Trophoblast cell (in vitro differentiated cells and primary cell): ENCODE data around the gene IGF1R.

Experiments used
- DNase-seq, 2 donors: peaks; one replicate each; pipeline ENCODE4 v3.0.0-alpha.2; 2016
- H2AFZ ChIP-seq: 2 replicates; pipeline ENCODE4 v1.6.1; 2013; ENCODE audit warnings: low read length, moderate library complexity, mild to moderate bottlenecking; ENCODE audit not compliant: insufficient read depth, poor library complexity
- H2AK5ac ChIP-seq: 2 replicates; pipeline ENCODE4 v1.6.1; 2013; ENCODE audit warnings: mild to moderate bottlenecking, low read length
- H2BK120ac ChIP-seq: 2 replicates; pipeline ENCODE4 v1.6.1; 2013; ENCODE audit warnings: low read length, mild to moderate bottlenecking, moderate library complexity; ENCODE audit not compliant: insufficient read depth, poor library complexity
- H2BK12ac ChIP-seq: 2 replicates; pipeline ENCODE4 v1.6.1; 2013; ENCODE audit warnings: mild to moderate bottlenecking, low read length, moderate library complexity
- H2BK5ac ChIP-seq: 2 replicates; pipeline ENCODE4 v1.6.1; 2013; ENCODE audit warnings: low read length, low read depth, moderate library complexity, mild to moderate bottlenecking; ENCODE audit not compliant: poor library complexity
- H3K14ac ChIP-seq: 2 replicates; pipeline ENCODE4 v1.6.1; 2013; ENCODE audit warnings: mild to moderate bottlenecking, low read length
- H3K18ac ChIP-seq: 2 replicates; pipeline ENCODE4 v1.6.1; 2013; ENCODE audit warnings: mild to moderate bottlenecking, low read length
- H3K23ac ChIP-seq: 2 replicates; pipeline ENCODE4 v1.6.1; 2013; ENCODE audit warnings: low read length
- H3K27ac ChIP-seq: 2 replicates; pipeline ENCODE4 v1.5.1; 2013; ENCODE audit warnings: low read depth, mild to moderate bottlenecking, inconsistent platforms, low read length, moderate library complexity
- H3K27me3 ChIP-seq: 2 replicates; pipeline ENCODE4 v1.6.1; 2013; ENCODE audit warnings: inconsistent platforms, mild to moderate bottlenecking, low read length, moderate library complexity; ENCODE audit not compliant: insufficient read depth
- H3K36me3 ChIP-seq, 2 experiments: 1 replicate in 1 of 2; 2 replicates in 1 of 2; pipeline ENCODE4 v1.6.1; 2013; ENCODE audit warnings: low read length in 2 of 2, mild to moderate bottlenecking in 2 of 2, moderate library complexity in 1 of 2; ENCODE audit not compliant: insufficient read depth in 2 of 2, control insufficient read depth in 1 of 2
- H3K4ac ChIP-seq: 2 replicates; pipeline ENCODE4 v1.6.1; 2013; ENCODE audit warnings: low read depth, mild to moderate bottlenecking, low read length, moderate library complexity
- H3K4me1 ChIP-seq, 2 experiments: 1 replicate in 1 of 2; 2 replicates in 1 of 2; pipeline ENCODE4 v1.6.1; 2013; ENCODE audit warnings: low read length in 2 of 2, mild to moderate bottlenecking in 2 of 2, moderate library complexity in 1 of 2; ENCODE audit not compliant: insufficient read depth in 2 of 2, control insufficient read depth in 1 of 2
- H3K4me2 ChIP-seq: 2 replicates; pipeline ENCODE4 v1.6.1; 2013; ENCODE audit warnings: inconsistent platforms, mild to moderate bottlenecking, low read length, moderate library complexity
- H3K4me3 ChIP-seq: 2 replicates; pipeline ENCODE4 v1.5.1; 2013; ENCODE audit warnings: mild to moderate bottlenecking, low read depth, low read length, inconsistent platforms
- H3K79me1 ChIP-seq: one replicate; pipeline ENCODE4 v1.6.1; 2013; ENCODE audit warnings: low read length
- H3K79me2 ChIP-seq: 2 replicates; pipeline ENCODE4 v1.6.1; 2013; ENCODE audit warnings: low read length, mild to moderate bottlenecking; ENCODE audit not compliant: control insufficient read depth, insufficient read depth, poor library complexity
- H3K9ac ChIP-seq: 2 replicates; pipeline ENCODE4 v1.6.1; 2013; ENCODE audit warnings: mild to moderate bottlenecking, low read length
- H3K9me3 ChIP-seq: 2 replicates; pipeline ENCODE4 v1.6.1; 2013; ENCODE audit warnings: low read depth, mild to moderate bottlenecking, control low read depth, inconsistent platforms, low read length; ENCODE audit not compliant: insufficient read depth
- H4K12ac ChIP-seq: 2 replicates; pipeline ENCODE4 v1.6.1; 2013; ENCODE audit warnings: low read depth, mild to moderate bottlenecking, low read length, moderate library complexity
- H4K8ac ChIP-seq: 2 replicates; pipeline ENCODE4 v1.6.1; 2013; ENCODE audit warnings: low read depth, mild to moderate bottlenecking, low read length, moderate library complexity
- H4K91ac ChIP-seq: one replicate; pipeline ENCODE4 v1.6.1; 2013; ENCODE audit warnings: low read depth, mild to moderate bottlenecking, low read length, moderate library complexity
- WGBS: extraction: QIAGEN DNeasy Blood & Tissue Kit; methylation state at CpG from one replicate; pipeline ENCODE4 v1.1.7; 2013; ENCODE audit warnings: missing lambda C conversion rate; ENCODE audit not compliant: insufficient read length, insufficient coverage; ENCODE audit errors: extremely low coverage; 5-methylcytosine and 5-hydroxymethylcytosine counted together

The IGF1R gene

DNA sequence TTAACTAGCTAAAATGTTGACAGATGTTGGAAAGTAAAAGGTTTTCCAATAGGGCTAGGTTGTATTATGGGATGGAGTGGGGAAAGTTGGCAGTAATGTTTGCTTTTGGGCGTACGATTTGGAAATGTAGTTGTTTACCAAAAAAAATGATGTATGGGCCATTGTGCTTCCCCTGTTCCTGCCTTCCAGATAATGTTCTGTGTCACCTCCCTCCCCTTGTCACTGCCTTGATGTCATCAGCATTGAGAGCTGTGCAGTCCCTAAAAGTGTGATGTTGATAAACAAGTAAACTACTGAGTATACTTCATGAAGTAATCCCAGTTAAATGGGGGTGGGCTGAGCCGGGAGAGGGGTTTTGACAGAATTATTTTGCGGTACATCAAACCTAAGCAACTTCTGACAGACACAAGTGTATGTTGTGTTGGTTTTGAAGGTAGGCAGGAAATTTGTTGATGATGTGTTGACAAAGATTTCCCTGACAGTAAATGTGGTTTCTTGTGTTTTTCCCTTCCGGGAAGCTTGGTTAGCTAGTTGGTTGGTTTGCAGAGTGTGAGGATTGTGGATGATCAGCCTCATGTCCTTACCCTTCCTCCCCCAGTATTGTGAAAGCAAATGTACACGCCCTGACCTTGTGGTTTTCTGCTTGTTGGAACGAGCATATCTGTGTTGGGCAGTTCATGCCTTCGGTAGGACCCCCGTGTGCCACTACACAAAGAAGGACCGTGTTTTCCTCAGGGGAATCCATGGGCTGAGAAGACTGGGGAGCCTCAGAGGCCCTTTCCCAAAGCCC is 271.9 kb downstream of the IGF1R start:
- Histone ChIP-seq H2AFZ (no peak overlapping the region), H4K8ac (no peak overlapping the region), H3K4ac (no peak overlapping the region), H3K9ac (no peak overlapping the region), H2BK5ac (no peak overlapping the region), H3K79me1 (peaks cover 6% of the 10 kb centered on the region), H2BK120ac (no peak overlapping the region), H3K4me2 (no peak overlapping the region), H3K14ac (no peak overlapping the region), H3K27ac (no peak overlapping the region), H3K4me1 (peaks cover 4% of the 10 kb centered on the region in 2 experiments), H3K18ac (no peak overlapping the region), H2AK5ac (no peak overlapping the region), H3K4me3 (no peak overlapping the region), H2BK12ac (no peak overlapping the region), H4K12ac (no peak overlapping the region), H3K23ac (no peak overlapping the region), H4K91ac (no peak overlapping the region), H3K27me3 (no peaks in the 10 kb centered on the region), H3K79me2 (no peaks in the 10 kb centered on the region), H3K36me3 (peaks cover 61 to 74% of the 10 kb centered on the region in 2 experiments), H3K9me3 (no peaks in the 10 kb centered on the region)
- WGBS, result 100% methylated on average over 2 of the region's 10 CpGs
- DNase-seq, result no peak

DNA sequence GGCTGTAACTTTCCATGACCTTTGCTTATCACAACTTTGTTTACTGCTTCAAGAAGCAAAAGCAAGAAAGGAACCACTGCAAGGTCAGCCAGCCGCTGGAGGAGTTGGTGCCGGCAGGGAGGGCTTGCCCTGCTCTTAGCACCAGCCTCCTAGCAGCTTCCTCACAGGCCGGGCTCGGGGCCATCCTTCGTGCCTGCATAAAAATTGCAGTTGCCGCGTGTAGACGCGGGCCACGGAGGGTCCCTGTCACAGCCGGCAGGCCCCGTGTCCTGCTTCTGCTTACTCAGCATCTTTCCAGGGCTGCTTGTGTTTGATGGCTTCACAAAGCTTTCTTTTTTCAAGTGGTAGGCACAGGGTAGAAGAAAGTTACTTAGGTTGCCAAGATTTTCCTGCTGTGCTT is 274.8 kb downstream of the IGF1R start:
- H4K12ac ChIP-seq, result no peak overlapping the region
- H2BK5ac ChIP-seq, result no peak overlapping the region
- no peak overlapping the region for H3K14ac ChIP-seq
- no peaks in the 10 kb centered on the region for H3K9me3 ChIP-seq
- no peak overlapping the region for H2BK120ac ChIP-seq
- H3K9ac ChIP-seq, result no peak overlapping the region
- no peak overlapping the region for H3K27ac ChIP-seq
- no peak overlapping the region for H2BK12ac ChIP-seq
- no peak overlapping the region for H3K18ac ChIP-seq
- H2AFZ ChIP-seq, result no peak overlapping the region
- no CpG with 5 or more reads among the region's 12 CpGs for WGBS
- H3K4ac ChIP-seq, result no peak overlapping the region
- no peaks in the 10 kb centered on the region for H3K79me1 ChIP-seq
- peaks cover 3 to 6% of the 10 kb centered on the region in 2 experiments for H3K4me1 ChIP-seq
- H3K27me3 ChIP-seq, result no peaks in the 10 kb centered on the region
- H3K36me3 ChIP-seq, result peaks cover 47 to 66% of the 10 kb centered on the region in 2 experiments
- no peak overlapping the region for H2AK5ac ChIP-seq
- H3K23ac ChIP-seq, result no peak overlapping the region
- no peaks in the 10 kb centered on the region for H3K79me2 ChIP-seq
- DNase-seq, result no peak
- no peak overlapping the region for H3K4me3 ChIP-seq
- H4K91ac ChIP-seq, result no peak overlapping the region
- H4K8ac ChIP-seq, result no peak overlapping the region
- H3K4me2 ChIP-seq, result no peak overlapping the region

DNA sequence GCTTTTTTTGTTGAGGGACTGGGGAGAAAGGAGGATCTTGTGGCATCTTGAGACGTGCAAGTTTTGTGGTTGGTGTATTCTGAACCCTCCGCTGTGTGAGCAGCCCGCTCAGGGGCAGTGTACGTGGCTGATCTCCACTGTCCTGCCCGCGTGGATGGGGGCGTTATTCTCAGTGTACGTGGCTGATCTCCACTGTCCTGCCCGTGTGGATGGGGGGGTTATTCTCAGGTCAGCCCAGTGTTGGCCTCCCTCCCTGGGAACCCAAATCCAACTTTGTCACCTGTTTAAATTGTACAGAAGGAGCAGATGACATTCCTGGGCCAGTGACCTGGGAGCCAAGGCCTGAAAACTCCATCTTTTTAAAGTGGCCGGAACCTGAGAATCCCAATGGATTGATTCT is 275.2 kb downstream of the IGF1R start:
- no CpG with 5 or more reads among the region's 10 CpGs for whole genome bisulfite sequencing
- peaks cover 3 to 6% of the 10 kb centered on the region in 2 experiments for H3K4me1 ChIP-seq
- no peak overlapping the region for H2AK5ac ChIP-seq
- H3K27ac ChIP-seq, result no peak overlapping the region
- no peak overlapping the region for H2BK5ac ChIP-seq
- no peak overlapping the region for H3K18ac ChIP-seq
- H3K23ac ChIP-seq, result no peak overlapping the region
- no peak overlapping the region for H2BK120ac ChIP-seq
- H3K14ac ChIP-seq, result no peak overlapping the region
- no peaks in the 10 kb centered on the region for H3K79me1 ChIP-seq
- H3K9me3 ChIP-seq, result no peaks in the 10 kb centered on the region
- H2BK12ac ChIP-seq, result no peak overlapping the region
- no peak overlapping the region for H4K91ac ChIP-seq
- H3K79me2 ChIP-seq, result no peaks in the 10 kb centered on the region
- H3K4ac ChIP-seq, result no peak overlapping the region
- no peak overlapping the region for H3K4me2 ChIP-seq
- H4K8ac ChIP-seq, result no peak overlapping the region
- no peak overlapping the region for H3K9ac ChIP-seq
- H3K4me3 ChIP-seq, result no peak overlapping the region
- no peak for DNase-seq
- peaks cover 50 to 70% of the 10 kb centered on the region in 2 experiments for H3K36me3 ChIP-seq
- H2AFZ ChIP-seq, result no peak overlapping the region
- H3K27me3 ChIP-seq, result no peaks in the 10 kb centered on the region
- H4K12ac ChIP-seq, result no peak overlapping the region

DNA sequence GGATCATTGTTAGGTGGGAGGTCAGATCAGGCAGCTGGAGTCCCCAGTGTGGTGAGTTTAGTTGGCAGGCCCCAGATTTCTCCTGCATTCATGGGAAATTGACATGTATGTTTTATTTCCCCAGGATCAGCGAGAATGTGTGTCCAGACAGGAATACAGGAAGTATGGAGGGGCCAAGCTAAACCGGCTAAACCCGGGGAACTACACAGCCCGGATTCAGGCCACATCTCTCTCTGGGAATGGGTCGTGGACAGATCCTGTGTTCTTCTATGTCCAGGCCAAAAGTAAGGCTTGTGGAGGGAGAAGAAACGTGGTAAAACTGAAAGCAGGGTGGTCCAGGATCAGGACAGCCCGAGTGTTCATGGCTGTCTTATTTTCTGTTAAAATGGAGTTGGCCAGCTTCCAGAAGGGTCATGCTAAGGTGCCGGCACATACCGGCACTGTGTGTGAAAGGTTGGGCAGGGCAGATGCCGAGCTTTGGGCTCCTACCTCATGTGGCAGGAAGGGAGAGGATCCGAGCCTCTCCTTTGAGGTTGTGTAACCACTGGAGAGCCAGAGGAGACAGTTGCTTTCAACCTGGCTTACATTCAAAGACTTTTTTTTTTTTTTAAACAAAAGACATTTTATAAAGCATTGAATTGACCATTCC is 276.2 kb downstream of the IGF1R start:
- no CpG with 5 or more reads among the region's 11 CpGs for WGBS
- Histone ChIP-seq H3K4me2 (no peak overlapping the region), H2BK5ac (no peak overlapping the region), H2BK120ac (no peak overlapping the region), H2AFZ (no peak overlapping the region), H3K23ac (no peak overlapping the region), H4K8ac (no peak overlapping the region), H3K27ac (no peak overlapping the region), H3K4me3 (no peak overlapping the region), H3K79me2 (no peaks in the 10 kb centered on the region), H3K79me1 (no peaks in the 10 kb centered on the region), H2AK5ac (no peak overlapping the region), H2BK12ac (no peak overlapping the region), H3K4me1 (peaks cover 3 to 6% of the 10 kb centered on the region in 2 experiments), H3K4ac (no peak overlapping the region), H3K14ac (no peak overlapping the region), H4K91ac (no peak overlapping the region), H3K9me3 (no peaks in the 10 kb centered on the region), H3K9ac (no peak overlapping the region), H4K12ac (no peak overlapping the region), H3K36me3 (peaks cover 49 to 68% of the 10 kb centered on the region in 2 experiments), H3K18ac (no peak overlapping the region), H3K27me3 (no peaks in the 10 kb centered on the region)
- DNase-seq, result no peak
